Nephron progenitor cell (in vitro differentiated cells): ENCODE measurements around the gene HECTD3.
"Not testable (repeated sequence)": the region's sequence is repeated elsewhere in the genome, so short reads cannot be mapped to it uniquely, and the experiment has no call there.

Source experiments
- DNase-seq: peaks from one replicate; pipeline ENCODE4 v3.0.0; 2021
- H3K27ac Mint-ChIP-seq: 2 replicates; pipeline ENCODE4 v1.8.0; 2021; ENCODE audit warnings: mild to moderate bottlenecking, moderate library complexity, mixed read lengths
- H3K27me3 Mint-ChIP-seq: 2 replicates; pipeline ENCODE4 v1.8.0; 2021; ENCODE audit warnings: mild to moderate bottlenecking, low read depth, mixed read lengths; ENCODE audit not compliant: poor library complexity
- H3K36me3 Mint-ChIP-seq: 2 replicates; pipeline ENCODE4 v1.8.0; 2021; ENCODE audit warnings: low read depth, mixed read lengths
- H3K4me1 Mint-ChIP-seq: 2 replicates; pipeline ENCODE4 v1.8.0; 2021; ENCODE audit warnings: mixed read lengths
- H3K4me3 Mint-ChIP-seq: 2 replicates; pipeline ENCODE4 v1.8.0; 2021; ENCODE audit warnings: mild to moderate bottlenecking, moderate library complexity, mixed read lengths
- H3K9me3 Mint-ChIP-seq: 2 replicates; pipeline ENCODE4 v1.8.0; 2021; ENCODE audit warnings: mild to moderate bottlenecking, moderate library complexity, mixed read lengths
- CTCF ChIP-seq: fragments of 200-600 bp; sonication (generic); IDR thresholded peaks from 2 replicates; pipeline ENCODE4 v1.5.0; 2021; ENCODE audit warnings: antibody characterized with exemption

The HECTD3 gene

GRCh38 chr1:44964396-44964795 is 46.7 kb downstream of the HECTD3 start:
- H3K9me3 Mint-ChIP-seq = no peaks in the 10 kb centered on the region
- no peak overlapping the region for H3K4me3 Mint-ChIP-seq
- no peak overlapping the region for H3K27ac Mint-ChIP-seq
- H3K27me3 Mint-ChIP-seq = peaks cover 3% of the 10 kb centered on the region
- TF ChIP-seq CTCF = no peak
- H3K36me3 Mint-ChIP-seq = peaks cover 17% of the 10 kb centered on the region
- no peak for DNase-seq
- no peaks in the 10 kb centered on the region for H3K4me1 Mint-ChIP-seq

GRCh38 chr1:44962729-44963128 is 48.4 kb downstream of the HECTD3 start:
- H3K27ac Mint-ChIP-seq = no peak overlapping the region
- H3K36me3 Mint-ChIP-seq = peaks cover 12% of the 10 kb centered on the region
- no peak overlapping the region for H3K4me3 Mint-ChIP-seq
- DNase-seq = no peak
- no peaks in the 10 kb centered on the region for H3K4me1 Mint-ChIP-seq
- peaks cover 3% of the 10 kb centered on the region for H3K27me3 Mint-ChIP-seq
- TF ChIP-seq CTCF = no peak
- H3K9me3 Mint-ChIP-seq = no peaks in the 10 kb centered on the region

- H3K4me1 Mint-ChIP-seq, H3K27ac Mint-ChIP-seq, H3K27me3 Mint-ChIP-seq, H3K4me3 Mint-ChIP-seq, DNase-seq, H3K9me3 Mint-ChIP-seq: not testable (repeated sequence)
- peaks cover 15% of the 10 kb centered on the region for H3K36me3 Mint-ChIP-seq
Measured at GRCh38 chr1:44962022-44962421, 49.1 kb downstream of the HECTD3 start.

- H3K4me3 Mint-ChIP-seq, H3K27ac Mint-ChIP-seq, DNase-seq, H3K4me1 Mint-ChIP-seq, H3K27me3 Mint-ChIP-seq: not testable (repeated sequence)
- Mint-ChIP-seq H3K9me3 (peaks cover 32% of the 10 kb centered on the region), H3K36me3 (peaks cover 50% of the 10 kb centered on the region)
Measured at GRCh38 chr1:44957566-44957965, 53.6 kb downstream of the HECTD3 start.

- not testable (repeated sequence) for H3K4me1 Mint-ChIP-seq, DNase-seq, H3K4me3 Mint-ChIP-seq, H3K27ac Mint-ChIP-seq, H3K27me3 Mint-ChIP-seq
- Mint-ChIP-seq H3K9me3 (peaks cover 33% of the 10 kb centered on the region), H3K36me3 (peaks cover 51% of the 10 kb centered on the region)
Measured at GRCh38 chr1:44956077-44956476, 55.0 kb downstream of the HECTD3 start.
